ENCODE results near the gene HYKK. TPM values are rescaled to one million over a fixed set of nuclear protein-coding genes. Genes with fewer than 3 reads are reported as not detected.

HYKK gene
- total and polyA plus RNA-seq, 2 of the 8 experiments (the other 6 are each of a cell fraction or from before 2014, with no cell fraction given), result 2.0 to 3.7 TPM

DNA sequence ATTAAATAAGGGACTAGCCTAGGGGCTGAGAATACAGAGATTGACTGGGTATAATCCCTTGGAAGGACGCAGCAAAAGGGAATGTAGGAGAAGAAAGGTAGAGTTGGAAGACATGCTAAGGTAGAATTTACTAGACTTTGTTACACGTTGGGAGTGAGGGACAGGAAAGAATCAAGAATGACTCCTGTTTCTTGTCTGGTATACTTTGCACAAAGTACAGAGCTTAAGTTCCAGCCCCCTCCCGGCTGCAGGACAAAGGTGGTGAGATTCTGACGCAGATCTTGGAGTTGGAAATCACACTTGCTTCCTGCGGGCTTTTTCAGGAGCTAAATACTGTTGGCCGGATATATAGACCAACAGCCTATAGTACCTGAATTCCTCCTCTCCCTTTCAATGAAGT is 895 bp downstream of the HYKK start:
- Histone ChIP-seq H3K14ac (ENCODE audit: insufficient read length) (no peak overlapping the region), H3K27me3 (replicated peaks in 1 of 4; ENCODE audit: control insufficient read depth in 3 of 4, extremely low read depth in 1 of 4, insufficient read depth in 3 of 4, low read length in 3 of 4) (peaks cover 0 to 14% (median 8%) of the 10 kb centered on the region in 4 experiments; a peak in 6 of 7 replicates), H3K9me3 (ENCODE audit: insufficient read depth in 2 of 2, low read depth in 1 of 2, low read length in 1 of 2) (no peaks in the 10 kb centered on the region; a peak in 1 of 4 replicates), H3K4me2 (ENCODE audit: insufficient read depth in 1 of 2, low read depth in 2 of 2, low read length in 2 of 2) (peak overlapping the region; percentile 72 to 96), H3K36me3 (ENCODE audit: control insufficient read depth in 2 of 4, insufficient read depth in 4 of 4, low read length in 3 of 4) (no peaks in the 10 kb centered on the region), H2BK15ac (ENCODE audit: low read length) (no peak overlapping the region), H3K4me1 (replicated peaks in 1 of 4; ENCODE audit: control insufficient read depth in 3 of 4, insufficient read depth in 4 of 4, low read length in 3 of 4) (peaks cover 0 to 5% (median 1%) of the 10 kb centered on the region in 4 experiments; a peak in 2 of 7 replicates), H3K23ac (ENCODE audit: insufficient read length) (no peak overlapping the region), H3K23me2 (ENCODE audit: low read depth, low read length) (peaks cover 11% of the 10 kb centered on the region; the same call in 1 of the 2 replicates), H2BK20ac (ENCODE audit: low read length) (no peak overlapping the region), H4K91ac (replicated peaks; ENCODE audit: insufficient read length, low read length) (no peak overlapping the region), H4K20me1 (replicated peaks in 1 of 2; ENCODE audit: control insufficient read depth in 1 of 2, insufficient read depth in 2 of 2, low read length in 2 of 2) (no peaks in the 10 kb centered on the region), H4K8ac (ENCODE audit: extremely low read depth, insufficient read depth, low read length) (no peak overlapping the region), H3K79me2 (ENCODE audit: control insufficient read depth in 1 of 2, insufficient read depth in 2 of 2, low read length in 2 of 2) (no peaks in the 10 kb centered on the region), H3K56ac (replicated peaks; ENCODE audit: insufficient read length, low read depth, low read length) (no peak overlapping the region), H3K18ac (ENCODE audit: extremely low read depth, low read length) (no peak overlapping the region), H2BK120ac (replicated peaks; ENCODE audit: low read depth, low read length) (no peak overlapping the region), H3K4ac (replicated peaks; ENCODE audit: insufficient read length, low read depth, low read length) (no peak overlapping the region), H2AK5ac (ENCODE audit: low read depth, low read length) (no peak overlapping the region), H3K9ac (replicated peaks in 1 of 4; ENCODE audit: extremely low read depth in 1 of 4, low read depth in 3 of 4, low read length in 3 of 4) (peak overlapping the region in 1 of 4 experiments; percentile 39; a peak in 2 of 7 replicates), H2BK12ac (ENCODE audit: low read depth, low read length) (no peak overlapping the region), H2AFZ (ENCODE audit: low read length) (0 out of 2 replicates have a peak overlapping the region, but pooled peaks have one; percentile 84), H4K5ac (ENCODE audit: insufficient read length, low read depth, low read length) (no peak overlapping the region), H3K79me1 (ENCODE audit: low read depth, low read length) (no peaks in the 10 kb centered on the region), H3K4me3 (ENCODE audit: extremely low read depth in 1 of 4, insufficient read depth in 2 of 4, low read depth in 3 of 4, low read length in 4 of 4) (peak overlapping the region; percentile 70 to 83 (median 72); a peak in 7 of 8 replicates), H2BK5ac (ENCODE audit: low read depth, low read length) (no peak overlapping the region), H3K27ac (ENCODE audit: low read depth, low read length) (no peak overlapping the region)
- DNase-seq (ENCODE audit: low read depth in 1 of 2, low spot score in 2 of 2) (no peak), FAIRE-seq (no peak)
- ChIA-PET POLR2A (ENCODE audit: partially characterized antibody) (interaction anchor here (1.2 to 1.9 kb wide), 3 partner anchors 32 to 259 kb away, joined by 3 to 8 read pairs (median 4); partner anchors contain the start of genes CHRNA5 and PSMA4), CTCF (ENCODE audit: partially characterized antibody) (interaction anchor here (0.6 to 1.7 kb wide), 6 partner anchors 26 to 395 kb away, joined by 3 to 7 read pairs (median 3); partner anchors contain the start of genes CHRNA3 and PSMA4)
- 66% methylated on average over 6 of the region's 6 CpGs; no CpG with 5 or more reads in 1 of the 2 experiments for WGBS, 2 experiments (ENCODE audit: extremely low coverage in 1 of 2, insufficient coverage in 1 of 2, insufficient read length in 1 of 2, insufficient replicate concordance in 2 of 2, low coverage in 1 of 2, low lambda C conversion rate in 2 of 2, missing lambda C conversion rate in 1 of 2)
- TF ChIP-seq RBBP5 (IDR thresholded peaks at IDR 0.05; ENCODE audit: borderline replicate concordance, low read depth, low read length) (no peak), HDAC6 (IDR thresholded peaks at IDR 0.05; ENCODE audit: low read depth, low read length) (no peak), CEBPB (IDR thresholded peaks at IDR 0.05; ENCODE audit: low read depth, low read length) (no peak), CBX5 (IDR thresholded peaks at IDR 0.05; ENCODE audit: low read depth, low read length) (no peak), KDM1A (IDR thresholded peaks at IDR 0.05; ENCODE audit: borderline replicate concordance, low read length) (no peak), POLR2A (IDR thresholded peaks at IDR 0.05; ENCODE audit: control extremely low read depth in 1 of 2, low read depth in 2 of 2, low read length in 2 of 2) (no peak)
